ENCODE results near the gene LPAR1.

LPAR1 gene

DNA sequence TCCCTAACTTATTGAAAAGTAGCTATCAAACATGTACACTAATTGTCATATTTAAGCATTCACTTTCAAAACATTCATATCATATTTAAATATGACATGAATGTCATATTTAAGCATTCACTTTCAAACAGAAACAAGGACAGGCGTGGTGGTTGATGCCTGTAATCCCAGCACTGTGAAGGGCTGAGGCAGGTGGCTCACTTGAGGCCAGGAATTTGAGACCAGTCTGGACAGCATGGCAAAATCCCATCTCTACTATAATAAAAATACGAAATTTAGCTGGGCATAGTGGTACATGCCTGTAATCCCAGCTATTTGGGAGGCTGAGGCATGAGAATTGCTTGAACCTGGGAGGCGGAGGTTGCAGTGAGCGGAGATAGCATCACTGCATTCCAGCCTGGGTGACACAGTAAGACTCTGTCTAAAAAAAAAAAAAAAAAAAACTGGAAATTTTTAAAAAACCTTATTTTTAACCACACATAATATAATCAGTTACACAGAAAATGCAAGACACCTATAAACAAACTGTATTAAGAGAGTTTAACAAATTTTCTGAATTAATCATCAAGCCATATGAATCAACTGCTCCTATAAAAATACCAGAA lies 88.1 kb downstream of the LPAR1 start:
- no peak for DNase-seq

DNA sequence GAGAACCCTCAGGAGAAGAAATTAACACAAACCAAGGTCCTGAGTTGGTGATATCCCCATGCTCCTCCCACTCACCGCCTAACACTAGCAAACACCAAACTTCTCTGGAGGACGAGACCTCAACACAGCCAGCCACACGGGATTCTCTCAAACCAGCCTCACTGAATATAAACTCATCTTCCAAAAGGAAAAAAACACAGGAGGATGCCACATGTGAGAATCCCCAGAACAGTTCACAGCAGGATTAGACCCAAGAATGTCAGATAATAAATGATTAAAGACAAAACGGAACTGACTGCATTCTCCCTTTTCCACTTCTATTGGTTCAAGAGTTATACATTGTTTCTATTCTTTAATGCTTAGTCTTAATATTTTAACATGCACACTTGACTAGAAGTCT lies 89.2 kb downstream of the LPAR1 start:
- no peak for DNase-seq

- DNase-seq: no peak
Observed at GRCh38 chr9:110947491-110948044, 90.7 kb downstream of the LPAR1 start.

- no peak for DNase-seq
Observed at GRCh38 chr9:110942522-110942921, 95.7 kb downstream of the LPAR1 start.

DNA sequence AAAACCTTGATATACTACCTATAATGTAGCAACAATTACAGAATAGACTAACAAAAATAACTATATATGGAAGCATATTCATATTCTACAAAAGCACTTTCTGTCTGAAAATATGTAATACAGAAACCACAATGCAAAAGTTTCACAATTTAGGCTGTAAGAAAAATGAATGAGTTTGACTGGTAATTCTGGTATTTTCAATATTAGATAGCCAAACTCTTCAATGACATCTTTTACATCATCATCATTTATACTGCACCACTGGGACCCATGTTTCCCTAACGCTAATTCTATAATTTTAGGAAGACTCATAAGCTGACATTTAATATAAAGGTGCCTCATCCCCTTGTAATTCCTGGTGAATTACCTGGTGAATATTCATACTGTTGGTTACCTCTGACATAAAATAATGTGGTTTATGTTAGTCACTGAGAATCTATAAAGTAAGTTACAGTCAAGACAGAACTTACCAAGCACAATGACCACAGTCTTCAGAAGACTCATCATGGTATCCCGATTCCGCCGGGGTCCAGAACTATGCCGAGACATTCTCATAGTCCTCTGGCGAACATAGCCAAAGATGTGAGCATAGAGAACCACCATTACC lies 97.2 kb downstream of the LPAR1 start:
- no peak for DNase-seq

DNA sequence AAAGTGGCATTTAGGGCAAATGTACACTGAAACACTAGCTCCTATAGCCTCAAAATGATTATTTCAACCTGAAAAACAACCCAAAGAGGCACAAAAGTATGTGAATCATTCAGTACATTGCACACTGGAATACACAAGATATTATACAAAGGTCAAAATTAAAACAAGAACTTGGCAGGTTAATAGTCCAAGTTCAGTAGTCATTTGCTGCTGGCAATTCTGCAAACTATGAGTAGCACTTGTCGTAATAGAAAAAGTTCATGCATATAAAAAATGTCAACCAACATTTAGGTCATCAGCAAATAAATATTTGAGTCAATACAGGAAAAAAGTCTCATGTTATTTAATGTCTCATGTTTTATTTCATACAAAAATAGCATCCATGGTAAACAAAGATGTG lies 98.7 kb downstream of the LPAR1 start:
- DNase-seq: no peak

- DNase-seq: no peak
Observed at GRCh38 chr9:110939047-110939446, 99.2 kb downstream of the LPAR1 start.

DNA sequence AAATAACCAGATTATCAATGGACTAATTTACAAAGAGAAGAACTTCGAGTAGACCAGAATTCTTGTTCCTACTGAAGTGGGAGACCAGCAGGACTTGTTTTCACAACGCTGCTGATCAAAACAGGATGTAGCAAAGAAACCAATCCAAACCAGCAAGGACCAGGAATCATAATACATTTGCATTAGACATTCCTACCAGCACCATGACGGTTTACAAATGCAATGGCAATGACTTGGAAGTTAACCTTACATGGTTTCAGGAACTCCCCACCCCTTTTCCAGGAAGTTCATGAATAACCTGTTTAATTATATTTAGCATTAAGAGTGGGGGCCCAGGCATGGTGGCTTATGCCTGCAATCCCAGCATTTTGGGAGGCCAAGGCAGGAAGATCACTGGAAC lies 100.0 kb downstream of the LPAR1 start:
- DNase-seq: no peak

DNA sequence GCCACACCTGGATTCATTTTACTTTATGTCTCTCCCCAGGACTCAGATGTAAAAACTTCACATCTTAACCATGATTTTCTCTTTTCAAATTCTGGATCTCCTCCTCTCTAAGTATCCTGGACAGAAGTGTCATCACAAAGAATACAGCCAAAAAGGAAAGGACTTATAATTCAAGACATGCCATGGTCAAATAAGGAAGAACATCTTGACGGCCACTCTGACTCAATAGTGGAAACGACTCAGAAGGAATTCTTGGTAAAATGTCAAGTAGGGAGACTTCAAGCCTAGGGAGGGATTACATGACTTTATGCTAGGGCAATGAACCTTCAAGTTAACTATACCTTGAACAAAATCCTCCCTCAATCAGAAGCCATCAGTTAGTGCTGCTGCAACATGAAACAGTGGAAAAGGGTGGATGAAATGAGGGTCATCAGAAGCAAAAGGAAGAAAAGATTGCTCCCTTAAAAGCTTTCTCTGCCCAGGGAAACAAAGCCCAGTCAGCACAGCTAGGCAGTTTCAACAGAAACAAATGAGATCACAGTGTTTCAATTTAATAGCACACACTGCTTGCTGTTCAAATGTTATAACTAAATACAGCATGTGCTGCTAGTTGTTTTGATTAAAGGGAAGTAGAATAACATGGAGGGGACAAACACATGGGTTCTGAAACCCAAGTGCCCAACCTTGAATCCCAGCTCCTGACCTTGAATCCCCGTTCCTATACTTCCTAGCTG lies 101.4 kb downstream of the LPAR1 start:
- DNase-seq: no peak

DNA sequence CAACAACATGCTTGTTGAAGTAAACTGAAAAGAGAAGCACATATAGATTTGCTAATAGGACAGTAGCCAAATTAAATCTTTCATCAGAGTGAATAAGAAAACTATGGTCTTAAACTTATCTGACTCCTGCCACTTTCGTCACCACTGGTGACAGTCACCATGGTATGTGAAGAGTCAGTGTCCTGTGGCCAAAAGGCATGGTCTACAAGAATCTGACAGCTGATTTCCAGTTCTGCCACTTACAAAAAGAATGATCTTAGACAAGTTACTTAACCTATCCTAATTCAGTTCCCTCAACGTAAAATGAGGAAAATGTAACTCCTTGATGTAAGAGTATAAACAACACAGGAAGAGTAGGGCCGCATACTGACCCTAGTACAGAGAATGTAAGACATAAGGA lies 102.0 kb downstream of the LPAR1 start:
- DNase-seq: no peak

DNA sequence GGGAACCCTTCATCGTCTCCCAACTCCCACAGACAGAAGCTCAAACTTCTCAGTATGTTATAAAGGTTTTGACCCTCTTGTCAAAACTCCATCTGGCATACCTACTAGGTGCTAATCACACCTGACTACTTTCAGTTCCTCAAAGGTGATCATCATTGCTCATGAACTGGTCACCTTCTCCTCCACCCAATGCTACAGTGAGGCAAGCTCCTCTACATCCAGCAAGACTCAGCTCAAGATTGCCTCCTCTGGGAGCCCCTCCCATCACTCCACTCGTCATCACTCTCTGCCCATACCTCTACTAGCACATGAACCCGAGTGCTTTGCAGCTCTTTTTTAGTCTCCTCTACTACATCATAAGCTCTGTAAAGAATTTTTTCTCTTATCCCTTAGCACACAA lies 102.4 kb downstream of the LPAR1 start:
- no peak for DNase-seq

DNA sequence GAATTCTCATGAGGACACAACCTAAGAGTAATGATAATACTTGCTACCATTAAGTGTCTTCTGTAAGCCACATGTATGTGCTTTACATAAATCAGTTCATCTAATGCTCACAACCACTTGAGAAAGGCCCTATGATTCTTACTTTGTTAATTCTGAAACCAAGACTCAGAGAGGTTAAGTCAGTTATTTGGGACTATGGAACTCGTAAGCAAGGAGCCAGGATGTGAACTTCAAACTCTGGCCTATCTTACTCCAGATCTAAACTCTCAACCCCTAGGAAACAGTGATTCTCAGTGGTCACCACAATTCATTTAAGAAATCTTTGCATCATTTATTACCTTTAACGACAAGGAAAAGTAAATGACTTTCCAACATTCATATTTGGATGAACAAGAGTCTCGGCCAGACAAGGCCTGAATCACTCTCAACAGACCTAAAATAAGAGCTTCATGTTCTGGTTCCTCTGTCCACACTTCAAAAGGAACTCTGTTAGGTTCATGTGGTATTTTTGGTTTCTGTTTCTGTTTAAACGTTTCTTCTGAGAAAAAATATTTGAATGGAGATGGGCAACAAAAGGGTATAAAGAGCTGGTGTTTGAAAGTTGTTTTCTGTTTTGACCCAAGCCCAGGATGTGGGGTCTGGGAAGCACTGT lies 104.8 kb downstream of the LPAR1 start:
- no peak for DNase-seq

DNA sequence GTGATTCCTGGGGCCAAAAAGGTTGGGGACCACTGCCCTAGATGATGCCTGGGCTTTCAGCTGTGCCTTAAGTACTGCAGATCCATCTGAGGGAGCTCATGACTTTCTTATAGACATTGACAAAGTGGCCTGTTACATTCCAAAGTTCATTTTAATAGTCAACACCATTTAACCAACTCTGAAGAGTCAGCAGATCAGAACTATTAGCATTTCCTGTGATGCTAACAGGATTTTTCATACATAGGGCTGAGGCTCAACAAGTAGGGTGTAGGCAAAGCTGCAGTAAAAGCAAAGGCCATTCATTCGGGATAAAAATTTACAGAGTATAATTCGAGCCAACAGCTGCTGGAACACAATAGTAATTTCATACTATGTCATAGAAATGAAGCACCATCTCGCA lies 105.4 kb downstream of the LPAR1 start:
- DNase-seq: no peak

GRCh38 chr9:110928599-110928998 lies 109.7 kb downstream of the LPAR1 start:
- no peak for DNase-seq

- no peak for DNase-seq
Observed at GRCh38 chr9:110926828-110927487, 111.3 kb downstream of the LPAR1 start.

GRCh38 chr9:110923601-110924000 lies 114.7 kb downstream of the LPAR1 start:
- DNase-seq: no peak

- DNase-seq: no peak
Observed at GRCh38 chr9:110922145-110922544, 116.1 kb downstream of the LPAR1 start.

DNA sequence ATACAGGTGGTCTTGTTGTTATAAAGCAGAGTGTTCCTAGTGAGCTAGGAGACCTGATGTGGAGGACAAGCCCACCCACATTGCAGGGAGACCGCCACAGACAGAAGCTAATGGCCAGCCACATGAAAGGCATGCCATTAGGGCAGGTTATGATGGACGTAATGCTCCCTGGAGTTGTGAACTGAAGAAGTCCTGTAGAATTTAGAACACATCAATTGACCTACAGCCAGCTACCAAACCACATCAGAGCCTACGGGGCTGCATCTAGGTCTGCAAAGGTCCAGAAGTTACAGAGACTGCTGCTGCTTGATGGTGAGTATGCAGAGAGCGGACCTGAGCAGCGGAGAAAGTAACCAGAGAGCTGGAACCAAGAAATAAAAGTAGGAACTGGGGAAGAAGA lies 116.6 kb downstream of the LPAR1 start:
- no peak for DNase-seq

DNA sequence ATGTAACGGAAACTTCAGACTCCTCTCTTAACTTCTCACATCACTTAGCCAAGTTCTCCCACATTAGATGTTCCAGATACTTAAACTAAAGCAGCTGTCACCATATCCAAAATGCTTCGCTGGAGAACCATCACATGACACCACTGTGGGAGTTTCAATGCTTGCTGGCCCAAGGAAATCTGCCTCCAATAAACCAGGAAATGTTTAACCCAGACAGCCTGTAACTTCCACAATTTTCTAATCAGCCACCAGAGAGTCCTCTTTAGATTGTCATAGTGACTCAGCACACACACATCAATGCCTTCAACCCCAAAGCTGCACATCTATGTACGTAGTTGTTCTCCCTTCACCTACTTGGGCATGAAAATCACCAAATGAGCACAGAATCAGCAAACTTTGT lies 118.7 kb downstream of the LPAR1 start:
- DNase-seq: no peak

- no peak for DNase-seq
Observed at GRCh38 chr9:110919050-110919435, 119.2 kb downstream of the LPAR1 start.

GRCh38 chr9:110918316-110919049 lies 119.8 kb downstream of the LPAR1 start:
- no peak for DNase-seq

DNA sequence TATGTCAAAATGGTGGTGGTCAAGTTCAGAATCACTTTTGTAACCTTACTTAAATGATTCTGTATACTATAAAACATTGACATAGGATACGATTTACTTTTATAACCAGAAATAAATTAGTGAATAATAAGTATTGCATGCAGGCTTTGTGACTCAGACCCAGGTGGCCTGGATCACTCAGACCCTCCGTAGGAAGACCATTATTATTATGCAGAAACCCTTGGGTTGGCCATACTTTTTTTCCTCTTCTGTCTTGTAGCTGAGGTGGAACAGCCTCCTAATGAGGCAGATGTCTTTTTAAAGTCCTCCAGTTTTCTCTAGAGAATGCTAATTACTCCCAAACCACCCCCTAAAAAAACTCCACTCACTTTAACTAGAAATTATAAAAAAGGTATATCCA lies 121.9 kb downstream of the LPAR1 start:
- no peak for DNase-seq

All from retina (tissue), 1 donor.